Brain microvascular endothelial cell (primary cell): ENCODE data around the gene LIM2.

ENCODE experiments used
- DNase-seq: peaks from one replicate; pipeline ENCODE4 v3.0.0-alpha.2; 2020
- H3K27ac ChIP-seq: fragments of 250-450 bp; sonication (Bioruptor Pico); 2 replicates; pipeline ENCODE4 v1.5.1; 2020; ENCODE audit warnings: mild to moderate bottlenecking, moderate library complexity
- H3K27me3 ChIP-seq: fragments of 250-450 bp; sonication (Bioruptor Pico); replicated peaks from 2 replicates; pipeline ENCODE4 v1.5.1; 2020; ENCODE audit warnings: mild to moderate bottlenecking
- H3K36me3 ChIP-seq: fragments of 250-450 bp; sonication (Bioruptor Pico); replicated peaks from 2 replicates; pipeline ENCODE4 v1.5.1; 2020; ENCODE audit warnings: mild to moderate bottlenecking
- H3K4me3 ChIP-seq: 2 replicates; pipeline ENCODE4 v1.5.1; 2011; ENCODE audit warnings: low read depth, mild to moderate bottlenecking, control low read depth, low read length, moderate library complexity
- CTCF ChIP-seq: IDR thresholded peaks from 2 replicates; pipeline ENCODE4 v1.5.1; 2011; ENCODE audit warnings: low read depth, mild to moderate bottlenecking, moderate library complexity, low read length, control low read depth, inconsistent platforms; ENCODE audit errors: missing control alignments
- in situ Hi-C: cut with HindIII; loops from 2 replicates; pipeline ENCODE4 v1.10.0; 2017; ENCODE audit warnings: low sequenced_read_pairs, low pct_ligation_motif_present

Gene LIM2

GRCh38 chr19:51375504-51376221 is 12.1 kb downstream of the LIM2 start:
- Histone ChIP-seq H3K36me3 (no peaks in the 10 kb centered on the region), H3K27me3 (no peaks in the 10 kb centered on the region), H3K4me3 (no peak overlapping the region), H3K27ac (no peak overlapping the region)
- in situ Hi-C loops: no loop called here
- no peak for DNase-seq
- TF ChIP-seq CTCF: no peak

- in situ Hi-C loops: no loop called here
- no peak for DNase-seq
- no peaks in the 10 kb centered on the region for H3K36me3 ChIP-seq
- TF ChIP-seq CTCF: no peak
- H3K27me3 ChIP-seq: no peaks in the 10 kb centered on the region
- no peak within 1 kb of the TSS for H3K4me3 ChIP-seq
- H3K27ac ChIP-seq: no peak within 1 kb of the TSS
These were observed 14.9 kb downstream of the LIM2 start, which contains the start of gene NKG7 for GRCh38 chr19:51372649-51373504. TSS of gene NKG7 (minus strand) at chr19:51372654. CDS start at chr19:51372535, 119 bp downstream.

GRCh38 chr19:51372021-51372648 is 15.6 kb downstream of the LIM2 start:
- H3K27ac ChIP-seq: no peak overlapping the region
- in situ Hi-C loops: no loop called here

GRCh38 chr19:51371186-51371690 is 16.5 kb downstream of the LIM2 start:
- Histone ChIP-seq H3K27ac (no peak overlapping the region), H3K4me3 (no peak overlapping the region), H3K36me3 (no peaks in the 10 kb centered on the region), H3K27me3 (no peaks in the 10 kb centered on the region)
- no peak for DNase-seq
- in situ Hi-C loops: no loop called here
- TF ChIP-seq CTCF: no peak

More at GRCh38 chr19:51372021-51372648, 15.6 kb downstream of the LIM2 start:
- no peak overlapping the region for H3K4me3 ChIP-seq
- no peak for DNase-seq
- no peak for TF ChIP-seq CTCF
- H3K36me3 ChIP-seq: no peaks in the 10 kb centered on the region
- H3K27me3 ChIP-seq: no peaks in the 10 kb centered on the region

- TF ChIP-seq CTCF: no peak
- no peak overlapping the region for H3K4me3 ChIP-seq
- in situ Hi-C loops: no loop called here
- no peaks in the 10 kb centered on the region for H3K36me3 ChIP-seq
- no peaks in the 10 kb centered on the region for H3K27me3 ChIP-seq
- H3K27ac ChIP-seq: no peak overlapping the region
- no peak for DNase-seq
These were observed 17.5 kb downstream of the LIM2 start for GRCh38 chr19:51370230-51370629.
